ENCODE data around the gene DDX10.
"Not testable (repeated sequence)": the region's sequence is repeated elsewhere in the genome, so short reads cannot be mapped to it uniquely, and the experiment has no call there.

Gene DDX10

DNA sequence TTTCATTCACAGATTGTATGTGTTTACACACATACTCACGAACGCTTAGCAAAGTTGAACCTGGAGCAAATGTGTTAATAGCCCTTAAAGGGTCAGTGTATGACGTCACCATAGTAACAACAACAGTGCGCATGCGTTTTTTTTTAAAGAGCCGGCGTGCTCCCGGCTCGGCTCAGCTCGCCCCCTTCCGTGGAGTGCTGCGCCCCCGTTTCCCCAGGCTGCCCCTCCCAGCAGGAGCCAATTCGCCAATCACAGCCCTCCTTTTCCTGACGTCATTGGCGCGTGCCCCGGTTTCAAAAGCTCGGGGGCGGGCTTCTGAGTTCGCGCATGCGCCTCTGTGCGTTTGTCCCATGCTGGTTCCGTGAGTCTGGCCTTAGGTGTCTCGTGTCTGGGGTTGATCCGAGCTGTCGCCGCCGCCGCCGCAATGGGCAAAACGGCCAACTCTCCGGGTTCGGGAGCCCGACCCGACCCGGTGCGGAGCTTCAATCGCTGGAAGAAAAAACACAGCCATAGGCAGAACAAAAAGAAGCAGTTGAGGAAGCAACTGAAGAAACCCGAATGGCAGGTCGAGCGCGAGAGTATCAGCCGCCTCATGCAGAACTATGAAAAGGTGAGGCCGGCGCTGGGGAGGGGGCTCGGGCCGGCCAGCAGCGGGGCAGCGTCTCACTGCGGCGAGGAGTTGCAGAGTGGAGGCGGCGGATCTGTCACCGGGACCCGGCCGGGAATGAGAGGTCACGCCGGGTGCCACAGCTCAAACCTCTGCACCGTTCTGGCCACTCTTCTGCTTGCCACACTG lies at the start of gene DDX10:
DDX10 (plus strand) TSS at position 340 of the 796 bp plus-strand sequence; CDS start at position 425, 85 bp downstream.
- peak; percentile 98 for DNase-seq (ENCODE audit: low spot score)

DNA sequence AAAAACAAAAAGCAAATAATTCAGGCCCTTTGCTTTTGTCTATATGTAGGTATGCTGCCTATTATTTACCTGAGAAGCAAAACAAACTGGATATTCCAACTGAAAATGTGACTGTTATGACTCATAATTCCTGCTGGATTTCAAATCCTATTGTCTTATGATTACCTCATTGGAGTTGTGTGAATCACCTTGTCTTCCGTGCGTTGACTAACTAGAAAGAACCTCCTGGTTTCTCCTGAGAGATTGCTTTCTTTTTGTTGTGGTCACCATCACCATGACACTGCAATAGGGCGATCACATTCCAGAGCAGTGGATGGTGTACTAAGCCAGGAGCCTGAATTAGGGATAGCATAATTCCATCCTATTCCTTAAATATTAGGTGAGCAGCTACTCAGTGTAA lies 48.3 kb upstream of the DDX10 start:
- no peak for DNase-seq (ENCODE audit: low spot score)

DNA sequence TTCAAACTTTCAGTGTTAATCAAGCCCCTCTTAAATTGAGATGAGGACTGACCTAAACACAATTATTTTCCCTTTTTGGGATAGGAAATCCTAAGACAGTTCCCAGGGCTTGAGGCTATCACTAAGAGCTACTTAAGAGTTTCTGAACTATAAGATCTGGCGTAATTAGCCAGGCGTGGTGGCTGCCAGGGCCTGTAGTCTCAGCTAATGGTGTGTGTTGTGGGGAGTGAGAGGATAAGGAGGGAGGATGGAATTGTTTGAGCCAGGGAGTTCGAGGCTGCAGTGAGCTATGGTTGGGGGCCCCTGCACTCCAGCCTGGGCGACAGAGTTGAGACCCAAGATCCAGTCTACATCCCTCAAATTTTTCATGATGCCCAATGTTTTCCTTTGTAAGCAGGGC lies 47.8 kb upstream of the DDX10 start:
- no peak for DNase-seq (ENCODE audit: low spot score)

DNA sequence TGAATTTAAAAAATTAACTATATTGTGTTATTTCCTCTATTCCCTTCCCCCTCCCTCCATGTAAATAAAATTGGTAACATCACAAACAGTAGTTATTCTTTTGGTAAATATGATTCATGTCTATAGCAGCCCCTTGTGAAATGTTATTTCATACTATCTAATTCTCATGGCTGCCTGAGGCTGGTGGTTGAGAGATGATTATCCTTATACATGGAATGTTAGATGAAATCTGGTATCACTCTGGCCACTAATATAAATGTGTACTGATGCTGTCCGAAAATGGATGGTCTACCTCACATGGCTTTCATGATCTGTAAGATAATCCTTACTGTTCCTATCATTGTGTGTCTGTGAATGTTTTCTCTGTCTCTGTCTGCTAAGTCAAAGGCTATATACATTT lies 46.3 kb upstream of the DDX10 start:
- DNase-seq (ENCODE audit: low spot score), result no peak

DNA sequence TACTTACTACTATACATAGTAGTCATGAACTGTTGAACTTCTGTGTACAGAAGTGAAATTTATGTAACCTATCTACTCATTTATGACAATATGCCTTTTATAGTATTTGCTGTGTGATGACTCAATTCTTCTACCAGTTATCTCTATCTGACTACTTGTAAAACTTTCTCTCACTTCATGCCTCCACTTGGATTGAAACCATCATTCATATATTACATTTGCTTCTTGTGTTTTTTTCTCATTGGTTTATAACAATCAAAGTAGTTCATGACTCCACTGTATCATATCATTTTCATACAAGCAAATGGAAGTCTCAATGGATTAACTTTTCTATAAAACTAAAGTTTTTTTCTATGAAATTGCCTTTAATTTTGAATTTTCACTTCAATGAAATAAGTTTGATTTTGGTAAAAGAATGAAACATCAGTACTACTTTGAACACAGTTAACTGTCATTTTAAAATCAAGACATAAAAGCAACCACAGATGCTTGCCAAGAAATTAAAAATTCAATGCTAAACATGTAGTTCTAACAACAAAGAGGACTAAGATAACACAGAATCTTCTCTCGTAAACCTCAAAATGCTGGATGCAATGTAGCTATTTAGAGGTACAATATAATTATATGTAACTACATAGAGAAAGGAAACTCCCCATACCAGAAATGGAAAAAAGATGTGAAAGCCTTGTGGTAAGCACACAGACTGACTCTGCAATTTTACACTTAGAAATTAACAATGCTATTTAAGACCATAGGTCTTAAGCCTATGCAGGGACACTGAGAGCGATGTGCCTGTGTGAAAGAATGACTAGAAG lies 43.7 kb upstream of the DDX10 start:
- no peak for DNase-seq (ENCODE audit: low spot score)

DNA sequence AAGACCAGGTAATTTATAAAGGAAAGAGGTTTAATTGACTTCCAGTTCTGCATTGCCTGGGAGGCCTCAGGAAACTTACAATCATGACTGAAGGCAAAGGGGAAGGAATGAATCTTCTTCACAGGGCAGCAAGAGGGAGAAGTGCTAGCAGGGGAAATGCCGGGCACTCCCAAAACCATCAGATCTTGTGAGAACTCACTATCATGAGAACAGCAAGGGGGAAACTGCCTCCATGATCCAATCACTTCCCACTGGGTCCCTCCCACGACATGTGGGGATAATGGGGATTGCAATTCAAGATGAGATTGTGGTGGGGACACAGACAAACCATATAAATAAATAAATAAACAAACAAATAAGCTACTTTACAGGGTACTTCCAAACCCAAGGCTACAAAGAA lies 42.5 kb upstream of the DDX10 start:
- DNase-seq (ENCODE audit: low spot score), result no peak

DNA sequence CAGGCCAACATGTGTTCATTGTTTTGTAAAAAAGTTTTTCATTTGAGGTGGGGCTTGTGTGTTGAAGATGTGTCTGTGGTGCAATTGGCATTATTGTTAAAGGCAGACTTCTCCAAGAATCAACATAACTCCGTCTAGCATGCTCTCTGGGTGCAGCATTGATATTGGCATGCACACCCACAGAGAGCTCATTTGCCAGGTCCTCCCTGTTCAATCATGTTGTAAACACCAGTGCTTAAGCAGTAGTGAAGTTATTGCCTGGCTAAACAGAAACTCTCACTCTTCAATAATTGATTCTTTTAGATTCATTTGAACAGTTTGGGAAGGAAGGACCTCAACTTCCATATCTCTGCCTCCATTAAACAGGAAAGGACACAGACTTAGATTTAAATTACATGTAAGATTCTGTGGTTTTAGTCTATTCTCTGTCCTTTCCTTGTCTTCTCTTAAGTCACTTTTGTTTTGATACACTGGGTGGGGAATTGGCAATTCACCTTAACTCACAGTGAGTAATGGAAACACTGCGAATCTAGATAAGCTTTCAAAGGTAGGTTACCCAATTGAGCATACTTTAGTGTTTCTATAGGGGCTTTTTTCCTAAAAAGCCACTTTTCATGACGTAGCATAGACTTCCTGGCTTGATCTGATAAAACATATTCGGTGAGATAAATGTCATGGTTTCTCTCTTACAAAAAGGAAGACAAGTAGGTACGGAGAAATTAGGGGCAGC lies 40.5 kb upstream of the DDX10 start:
- no peak for DNase-seq (ENCODE audit: low spot score)

DNA sequence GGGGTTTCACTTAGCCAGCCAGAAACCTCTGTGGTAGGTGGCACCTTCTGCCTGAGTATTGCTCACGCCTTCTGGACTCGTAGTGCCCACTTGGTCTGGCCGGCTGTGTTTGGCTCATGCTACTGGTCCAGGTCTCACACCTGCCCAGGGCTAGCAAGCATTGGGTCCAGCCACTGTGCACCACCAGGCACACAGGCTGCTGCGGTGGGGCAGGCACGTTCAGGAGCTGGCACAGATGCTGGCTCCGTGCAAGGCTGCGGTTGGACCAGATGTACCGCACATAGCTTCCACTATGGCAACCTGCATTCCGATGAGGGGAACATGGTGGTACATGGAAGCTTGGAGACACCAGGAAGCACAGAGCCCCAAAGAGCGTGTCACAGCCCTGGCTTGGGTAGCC lies 36.5 kb upstream of the DDX10 start:
- DNase-seq (ENCODE audit: low spot score), result no peak

DNA sequence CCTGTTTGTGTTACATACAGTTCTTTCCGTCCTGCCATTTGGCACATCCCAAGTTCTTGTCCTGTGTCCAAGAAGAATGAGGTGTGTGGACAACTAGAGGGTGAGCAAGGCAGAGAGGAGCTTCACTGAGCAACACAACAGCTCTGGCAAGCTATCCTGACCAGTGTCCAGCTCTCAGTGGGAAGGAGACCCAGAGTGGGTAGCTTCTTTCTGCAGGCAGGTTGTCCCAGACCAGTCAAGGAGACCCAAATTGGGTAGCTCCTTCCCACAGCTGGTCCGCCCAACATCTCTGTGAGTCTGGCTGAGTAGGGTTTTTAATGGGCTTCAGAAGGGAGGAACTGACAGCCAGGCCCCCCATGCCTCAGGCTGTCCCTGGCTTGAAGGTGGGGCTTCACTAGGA lies 36.1 kb upstream of the DDX10 start:
- DNase-seq (ENCODE audit: low spot score), result no peak

DNA sequence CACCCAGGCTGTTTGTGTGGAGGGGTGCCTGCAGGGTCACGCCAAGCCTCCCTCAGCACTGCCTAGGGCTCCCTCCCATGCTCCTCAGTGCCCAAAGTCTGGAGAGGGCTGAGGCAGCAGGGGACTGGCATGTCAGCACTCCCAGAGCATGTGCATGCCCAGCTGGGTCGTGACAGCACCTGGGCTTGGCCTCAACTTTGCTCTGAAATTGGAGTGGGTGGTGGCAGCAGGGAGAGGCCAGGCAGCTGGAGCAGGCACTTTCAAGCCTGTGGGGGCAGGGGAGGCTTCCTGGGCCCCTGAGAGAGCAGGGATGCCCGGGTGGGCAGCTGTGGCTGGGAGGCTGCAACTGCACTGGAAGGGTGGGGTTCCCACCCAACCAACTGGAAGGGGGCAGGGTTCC lies 35.6 kb upstream of the DDX10 start:
- no peak for DNase-seq (ENCODE audit: low spot score)

DNA sequence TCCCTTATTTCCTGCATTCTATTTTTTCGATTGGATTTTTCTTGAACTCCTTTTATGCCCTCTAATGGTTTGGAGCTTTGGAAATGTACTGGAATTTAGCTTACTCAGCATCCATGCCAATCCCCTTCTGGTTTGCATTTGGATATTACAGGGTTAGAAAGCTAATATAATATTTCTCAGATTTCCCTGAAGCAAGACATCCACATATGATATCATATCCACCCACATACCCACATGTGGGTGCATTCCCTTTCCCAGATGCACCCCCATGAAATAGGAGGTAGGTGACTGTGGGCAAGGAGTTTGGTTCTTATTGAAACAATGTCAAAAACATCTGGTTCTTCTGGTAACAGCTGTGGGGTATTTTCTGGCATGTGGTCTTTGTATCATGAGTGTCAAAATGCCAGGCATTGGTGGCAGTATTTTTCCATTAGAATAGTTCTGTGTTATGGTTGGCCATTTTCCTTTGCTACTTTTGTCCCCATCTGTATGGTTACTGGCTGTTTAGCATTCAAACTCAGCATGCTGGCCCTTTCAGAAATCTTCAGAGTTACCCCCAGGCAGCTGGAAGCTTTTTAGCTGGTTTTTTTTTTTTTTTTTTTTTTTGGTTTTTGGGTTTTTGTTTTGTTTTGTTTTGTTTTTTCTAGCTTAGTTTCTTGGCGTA lies 32.7 kb upstream of the DDX10 start:
- no peak for DNase-seq (ENCODE audit: low spot score)

DNA sequence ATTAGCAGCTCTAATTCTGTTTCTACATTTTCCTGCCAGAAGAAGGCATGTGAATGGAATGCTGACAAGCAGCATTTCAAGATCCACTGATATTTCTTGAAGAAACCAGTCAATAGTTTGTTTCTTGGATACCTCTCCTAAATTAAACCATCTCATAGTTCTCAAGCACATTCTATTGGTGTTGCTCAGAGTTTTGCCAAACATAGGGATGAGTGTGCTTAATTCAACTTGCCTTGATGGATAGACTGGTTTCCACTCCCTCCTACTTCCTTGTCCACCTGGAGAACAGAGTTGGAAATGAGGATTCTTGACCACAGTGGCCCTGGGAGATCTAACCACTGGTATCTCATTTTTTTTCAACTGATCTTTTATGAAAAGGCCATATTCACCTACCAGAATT lies 29.8 kb upstream of the DDX10 start:
- no peak for DNase-seq (ENCODE audit: low spot score)

DNA sequence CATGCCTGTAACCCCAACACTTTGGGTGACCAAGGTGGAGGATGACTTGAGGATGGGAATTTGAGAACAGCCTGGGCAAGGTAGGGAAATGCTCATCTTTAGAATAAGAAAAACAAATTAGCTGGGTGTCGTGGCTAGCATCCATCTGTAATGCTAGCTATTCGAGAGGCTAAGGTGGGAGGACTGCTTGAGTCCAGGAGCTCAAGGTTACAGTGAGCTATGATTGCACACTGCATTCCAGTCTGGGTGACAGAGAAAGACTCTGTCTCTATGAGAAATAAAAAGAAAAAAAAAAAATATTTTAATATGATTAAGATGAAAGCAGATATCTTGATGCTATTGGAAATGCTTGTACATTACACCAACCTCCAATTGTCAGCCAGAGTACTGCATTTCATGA lies 28.6 kb upstream of the DDX10 start:
- no peak for DNase-seq (ENCODE audit: low spot score)

DNA sequence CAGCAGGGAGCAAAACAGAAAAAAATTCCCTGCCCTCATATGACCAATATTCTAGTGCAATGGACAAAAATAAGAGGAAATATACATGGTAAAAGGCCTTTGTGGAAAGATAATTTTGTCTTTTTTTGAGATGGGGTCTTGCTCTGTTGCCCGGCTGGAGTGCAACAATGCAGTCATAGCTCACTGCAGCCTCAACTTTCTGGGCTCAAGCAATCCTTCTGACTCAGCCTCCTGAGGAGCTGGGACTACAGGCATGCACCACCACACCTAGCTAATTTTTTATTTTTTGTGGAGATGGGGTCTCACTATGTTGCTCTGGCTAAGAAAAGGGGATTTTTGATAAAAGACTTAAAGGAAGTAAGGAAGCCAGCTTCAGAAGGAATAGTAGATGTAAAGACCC lies 25.7 kb upstream of the DDX10 start:
- DNase-seq (ENCODE audit: low spot score), result no peak

DNA sequence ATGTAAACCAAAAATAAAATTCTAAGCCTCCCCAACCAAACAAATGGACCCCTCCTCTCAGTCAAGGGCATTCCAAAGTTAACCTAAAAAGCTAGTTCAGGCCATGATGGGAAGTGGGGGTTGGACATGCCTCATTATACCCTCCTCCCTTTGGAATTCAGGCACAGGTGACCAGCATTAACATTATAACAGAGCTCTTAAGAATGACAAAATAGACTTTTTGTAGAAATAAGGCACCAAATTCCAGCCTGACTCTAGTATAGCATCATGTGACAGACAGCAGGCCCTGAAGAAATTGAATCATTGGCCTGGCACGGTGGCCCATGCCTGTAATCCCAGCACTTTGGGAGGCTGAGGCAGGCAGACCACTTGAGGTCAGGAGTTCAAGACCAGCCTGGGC lies 23.1 kb upstream of the DDX10 start:
- DNase-seq (ENCODE audit: low spot score), result not testable (repeated sequence)

DNA sequence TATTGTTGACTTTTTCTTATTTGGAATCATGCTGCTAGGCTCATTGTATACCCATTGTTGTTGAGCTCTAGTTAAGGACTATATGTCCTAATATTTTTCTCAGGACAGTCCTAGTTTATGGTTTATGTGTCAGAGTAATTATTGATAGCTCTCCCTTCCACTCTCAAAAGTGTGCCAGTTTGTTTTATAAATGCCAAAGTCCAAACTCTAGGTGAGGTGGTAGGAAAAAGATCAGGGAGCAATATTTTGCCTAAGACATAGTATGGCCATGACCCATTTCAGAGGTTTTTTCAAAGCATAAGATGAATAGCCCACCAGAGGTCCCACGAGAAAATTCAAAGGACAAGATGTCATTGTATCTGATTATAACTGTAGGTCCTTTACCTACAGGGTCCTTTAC lies 20.9 kb upstream of the DDX10 start:
- DNase-seq (ENCODE audit: low spot score), result no peak

DNA sequence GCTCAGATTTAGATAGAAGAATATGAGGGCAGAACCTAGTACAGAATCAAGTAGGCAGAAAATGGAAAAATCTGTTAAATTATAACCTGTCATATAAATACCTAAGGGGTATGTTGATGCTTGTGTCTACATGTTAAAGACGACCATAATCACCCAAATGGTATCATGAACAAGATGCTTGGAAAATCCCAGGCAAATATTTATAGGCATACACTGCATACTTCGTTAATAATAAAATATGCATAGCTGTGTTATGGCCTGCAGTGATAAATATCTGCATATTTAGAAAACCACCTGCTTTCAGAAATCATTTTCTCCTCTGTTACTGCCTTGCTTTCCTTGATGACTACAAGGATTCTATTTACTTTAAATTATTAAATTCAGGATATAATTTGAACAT lies 18.9 kb upstream of the DDX10 start:
- DNase-seq (ENCODE audit: low spot score), result no peak

DNA sequence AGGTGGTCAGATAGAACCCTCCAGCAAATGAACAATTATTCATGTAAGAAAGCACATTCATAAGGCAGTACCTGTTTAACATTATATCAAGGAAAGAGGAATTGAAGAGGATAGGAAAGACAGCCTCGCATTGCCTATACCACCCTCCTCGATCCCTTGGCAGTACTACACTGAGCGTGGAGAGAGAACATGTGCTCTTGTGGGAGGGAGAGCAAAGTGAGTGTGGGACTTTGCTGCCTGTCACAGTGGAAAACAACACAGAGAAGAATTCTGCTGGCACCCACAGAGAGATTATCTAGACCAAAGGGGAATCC lies 17.5 kb upstream of the DDX10 start:
- no peak for DNase-seq (ENCODE audit: low spot score)

DNA sequence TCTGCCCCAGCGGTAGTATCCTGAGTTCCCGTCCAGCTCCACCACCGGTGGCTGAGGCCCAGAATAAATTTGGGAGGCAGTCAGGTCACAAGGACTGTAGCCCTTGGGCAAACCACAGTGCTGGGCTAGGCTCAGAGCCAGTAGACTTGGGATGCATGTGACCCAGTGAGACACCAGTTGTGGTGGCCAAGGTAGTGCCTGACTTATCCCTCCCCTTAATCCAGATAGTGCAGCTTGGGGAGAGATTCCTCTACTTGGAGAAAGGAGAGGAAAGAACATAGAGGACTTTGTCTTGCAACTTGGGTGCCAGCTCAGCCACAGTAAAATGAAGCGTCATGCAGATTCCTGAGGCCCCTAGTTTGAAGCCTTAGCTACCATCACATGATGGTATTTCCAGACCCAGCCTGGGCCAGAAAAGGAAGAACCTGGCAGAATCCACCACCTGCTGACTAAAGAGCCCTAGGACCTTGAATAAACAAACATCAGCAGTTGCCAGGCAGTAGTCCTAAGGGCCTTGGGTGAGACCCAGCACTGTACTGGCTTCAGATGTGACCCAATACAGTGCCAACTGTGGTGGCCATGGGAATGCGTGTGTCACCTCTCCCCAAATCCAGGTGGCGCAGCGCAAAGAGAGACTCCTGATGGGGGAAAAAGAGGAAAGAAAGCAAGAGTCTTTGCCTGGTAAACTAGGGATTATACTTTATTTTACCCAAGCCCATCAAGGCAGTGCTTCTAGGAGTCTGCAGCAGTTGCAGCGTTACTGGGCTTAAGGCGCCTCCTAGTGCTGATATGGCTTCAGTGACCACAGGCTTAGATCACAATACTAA lies 17.0 kb upstream of the DDX10 start:
- peak; percentile 63 for DNase-seq (ENCODE audit: low spot score)

DNA sequence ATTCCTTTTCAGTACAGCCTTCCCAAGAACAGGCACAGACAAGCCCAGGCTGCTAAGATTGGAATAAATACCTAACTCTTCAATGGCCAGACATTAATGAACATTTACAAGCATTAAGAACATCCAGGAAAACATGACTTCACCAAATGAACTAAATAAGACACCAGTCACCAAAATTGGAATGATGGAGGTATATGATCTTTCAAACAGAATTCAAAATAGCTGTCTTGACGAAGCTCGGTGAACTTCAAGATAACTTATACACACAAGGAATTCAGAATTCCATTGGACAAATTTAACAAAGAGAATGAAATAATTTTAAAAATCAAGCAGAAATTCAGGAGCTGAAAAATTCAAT lies 16.4 kb upstream of the DDX10 start:
- no peak for DNase-seq (ENCODE audit: low spot score)

DNA sequence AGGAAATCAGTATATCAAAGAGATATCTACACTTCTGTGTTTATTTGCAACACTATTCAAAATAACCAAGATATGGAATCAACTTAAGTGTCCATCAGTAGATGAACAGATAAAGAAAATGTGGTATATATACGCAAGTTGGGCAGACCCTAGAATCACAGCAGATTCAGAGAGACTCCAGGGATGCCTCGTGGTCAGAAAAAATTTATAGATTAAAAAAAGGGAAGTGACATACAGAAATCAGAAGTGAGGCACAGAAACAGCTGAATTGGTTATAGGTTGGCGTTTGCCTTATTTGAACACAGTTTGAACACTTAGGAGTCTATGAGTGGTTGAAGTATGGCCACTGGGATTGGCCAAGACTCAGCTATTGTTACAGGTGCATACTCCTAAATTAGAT lies 10.8 kb upstream of the DDX10 start:
- DNase-seq (ENCODE audit: low spot score), result not testable (repeated sequence)
